Panc1 (cell line): ENCODE measurements around the gene FAM118A. TPM values are rescaled to one million over a fixed set of nuclear protein-coding genes. Genes with fewer than 3 reads are reported as not detected.

Experiments used
- ATAC-seq: fragments of 200-7000 bp; cut with Tn5 transposase; 2 replicates; pipeline ENCODE4 v1.9.1; 2020; ENCODE audit warnings: mild to moderate bottlenecking, moderate library complexity
- BruUV-seq: library from RNA; stranded (reverse); fragments of 400-500 nt; replicated peaks from 2 replicates; lab custom pipeline; 2021; lab: Mats Ljungman, UMichigan
- CTCF ChIA-PET: fragments of 300-600 bp; sonication (Branson Sonifier 250); formaldehyde crosslinking; loops from one replicate; lab custom pipeline; 2022; ENCODE audit warnings: antibody characterized with exemption; lab: Charles Lee
- POLR2A ChIA-PET: fragments of 300-600 bp; sonication (Branson Sonifier 250); formaldehyde crosslinking; loops from one replicate; lab custom pipeline; 2022; ENCODE audit warnings: antibody characterized with exemption; lab: Charles Lee
- DNase-seq: peaks from one replicate; pipeline ENCODE4 v3.0.0-alpha.2; 2010; ENCODE audit warnings: low read depth, low spot score
- H3K27ac ChIP-seq: 2 replicates; pipeline ENCODE4 v1.5.1; 2011; ENCODE audit warnings: mild to moderate bottlenecking, low read length, inconsistent platforms
- H3K27me3 ChIP-seq: fragments of 200-500 bp; sonication (Bioruptor generic); 2 replicates; pipeline ENCODE4 v1.6.0; 2014; ENCODE audit warnings: low read length, inconsistent platforms; ENCODE audit not compliant: control insufficient read depth, insufficient read depth
- H3K36me3 ChIP-seq: fragments of 200-500 bp; sonication (Bioruptor generic); 2 replicates; pipeline ENCODE4 v1.5.1; 2014; ENCODE audit warnings: inconsistent platforms, mild to moderate bottlenecking, low read length, moderate library complexity; ENCODE audit not compliant: control insufficient read depth, insufficient read depth
- H3K4me1 ChIP-seq: 2 replicates; pipeline ENCODE4 v1.5.1; 2011; ENCODE audit warnings: inconsistent platforms, mild to moderate bottlenecking, low read length, moderate library complexity; ENCODE audit not compliant: control insufficient read depth, insufficient read depth
- H3K4me3 ChIP-seq, 2 experiments: 2 replicates each; pipeline ENCODE4 v1.5.1; 2011 to 2012; ENCODE audit warnings: low read depth in 2 of 2, low read length in 2 of 2, mild to moderate bottlenecking in 2 of 2, inconsistent platforms in 1 of 2, moderate library complexity in 1 of 2
- H3K9me3 ChIP-seq: fragments of 200-500 bp; sonication (Bioruptor generic); 2 replicates; pipeline ENCODE4 v1.5.1; 2014; ENCODE audit warnings: low read depth, mild to moderate bottlenecking, inconsistent platforms, low read length, moderate library complexity; ENCODE audit not compliant: control insufficient read depth, insufficient read depth
- POLR2AphosphoS5 ChIP-seq: IDR thresholded peaks from 2 replicates; pipeline ENCODE4 v1.6.1; 2012; ENCODE audit warnings: mild to moderate bottlenecking, low read depth, low read length, moderate library complexity
- SIN3A ChIP-seq: IDR thresholded peaks from 2 replicates; pipeline ENCODE4 v1.6.1; 2012; ENCODE audit warnings: low read depth, mild to moderate bottlenecking, low read length, moderate library complexity, borderline replicate concordance; ENCODE audit not compliant: insufficient read depth
- TCF7L2 ChIP-seq: IDR thresholded peaks from 2 replicates; pipeline ENCODE4 v1.6.1; 2011; ENCODE audit warnings: mild to moderate bottlenecking, low read depth, low read length, inconsistent platforms
- in situ Hi-C: cut with HindIII; loops from 2 replicates; pipeline ENCODE4 v1.10.0; 2016; ENCODE audit warnings: low sequenced_read_pairs, low pct_unique_long_range_greater_than_20kb
- intact Hi-C: fragments of 100-400 bp; cut with micrococcal nuclease; formaldehyde crosslinking; loops from one replicate; pipeline ENCODE4 v1.10.0; 2022; ENCODE audit not compliant: unreplicated experiment
- total RNA-seq: library from RNA; stranded (reverse); gene quantifications from one replicate; pipeline ENCODE4 v1.2.1, GENCODE V29; 2021; ENCODE audit not compliant: unreplicated experiment
- TF ChIP-seq, protein P1 (sequence below): fragments of 450-650 bp; IDR thresholded peaks from 2 replicates; pipeline ENCODE4 v1.5.1; 2017; ENCODE audit warnings: mild to moderate bottlenecking
- TF ChIP-seq, protein P2 (sequence below), 2 experiments: IDR thresholded peaks; 2 replicates each; pipeline ENCODE4 v1.6.1; 2011 to 2012; ENCODE audit warnings: low read depth in 2 of 2, control low read depth in 1 of 2, low read length in 1 of 2, mild to moderate bottlenecking in 1 of 2, moderate library complexity in 1 of 2; ENCODE audit not compliant: insufficient read depth in 1 of 2

Gene FAM118A
- total RNA-seq, 1 experiment from 2014 or later, result 73.2 TPM

DNA sequence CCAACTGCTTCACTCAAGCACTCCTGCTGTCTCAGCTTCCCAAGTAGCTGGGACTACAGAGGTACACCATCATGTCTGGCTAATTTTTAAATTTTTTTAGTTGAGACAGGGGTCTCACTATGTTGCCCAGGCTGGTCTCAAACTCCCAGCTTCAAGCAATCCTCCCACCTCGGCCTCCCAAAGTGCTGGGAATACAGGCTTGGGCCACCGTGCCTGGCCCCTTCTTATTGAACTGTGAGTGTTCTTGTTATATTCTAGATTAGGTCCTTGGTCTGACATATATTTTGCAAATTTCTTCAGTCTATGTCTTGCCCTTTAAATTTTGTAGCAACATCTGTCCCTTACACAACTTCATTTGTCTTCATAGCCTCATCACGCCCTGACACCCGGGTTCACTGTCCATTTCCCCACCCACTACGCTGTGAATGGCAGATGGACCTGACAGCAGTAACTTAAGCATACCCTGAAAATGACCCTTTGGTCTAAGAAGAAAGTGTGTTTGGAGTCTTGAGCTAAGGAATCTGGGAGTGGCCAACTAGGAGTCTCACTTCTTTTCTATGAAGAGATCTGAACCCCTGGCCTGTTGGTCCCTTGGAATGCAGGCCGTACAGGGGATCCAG is 4.2 kb upstream of the FAM118A start:
- peaks cover 2% of the 10 kb centered on the region; the same call in 1 of the 2 replicates for H3K36me3 ChIP-seq
- DNase-seq (no peak), ATAC-seq (no peak)
- no peak overlapping the region for H3K4me3 ChIP-seq
- no peaks in the 10 kb centered on the region for H3K9me3 ChIP-seq
- intact Hi-C loops, result no loop called here
- no TSS peak for BruUV-seq
- TF ChIP-seq, protein P1, sequence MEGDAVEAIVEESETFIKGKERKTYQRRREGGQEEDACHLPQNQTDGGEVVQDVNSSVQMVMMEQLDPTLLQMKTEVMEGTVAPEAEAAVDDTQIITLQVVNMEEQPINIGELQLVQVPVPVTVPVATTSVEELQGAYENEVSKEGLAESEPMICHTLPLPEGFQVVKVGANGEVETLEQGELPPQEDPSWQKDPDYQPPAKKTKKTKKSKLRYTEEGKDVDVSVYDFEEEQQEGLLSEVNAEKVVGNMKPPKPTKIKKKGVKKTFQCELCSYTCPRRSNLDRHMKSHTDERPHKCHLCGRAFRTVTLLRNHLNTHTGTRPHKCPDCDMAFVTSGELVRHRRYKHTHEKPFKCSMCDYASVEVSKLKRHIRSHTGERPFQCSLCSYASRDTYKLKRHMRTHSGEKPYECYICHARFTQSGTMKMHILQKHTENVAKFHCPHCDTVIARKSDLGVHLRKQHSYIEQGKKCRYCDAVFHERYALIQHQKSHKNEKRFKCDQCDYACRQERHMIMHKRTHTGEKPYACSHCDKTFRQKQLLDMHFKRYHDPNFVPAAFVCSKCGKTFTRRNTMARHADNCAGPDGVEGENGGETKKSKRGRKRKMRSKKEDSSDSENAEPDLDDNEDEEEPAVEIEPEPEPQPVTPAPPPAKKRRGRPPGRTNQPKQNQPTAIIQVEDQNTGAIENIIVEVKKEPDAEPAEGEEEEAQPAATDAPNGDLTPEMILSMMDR, result no peak
- TF ChIP-seq, protein P2, sequence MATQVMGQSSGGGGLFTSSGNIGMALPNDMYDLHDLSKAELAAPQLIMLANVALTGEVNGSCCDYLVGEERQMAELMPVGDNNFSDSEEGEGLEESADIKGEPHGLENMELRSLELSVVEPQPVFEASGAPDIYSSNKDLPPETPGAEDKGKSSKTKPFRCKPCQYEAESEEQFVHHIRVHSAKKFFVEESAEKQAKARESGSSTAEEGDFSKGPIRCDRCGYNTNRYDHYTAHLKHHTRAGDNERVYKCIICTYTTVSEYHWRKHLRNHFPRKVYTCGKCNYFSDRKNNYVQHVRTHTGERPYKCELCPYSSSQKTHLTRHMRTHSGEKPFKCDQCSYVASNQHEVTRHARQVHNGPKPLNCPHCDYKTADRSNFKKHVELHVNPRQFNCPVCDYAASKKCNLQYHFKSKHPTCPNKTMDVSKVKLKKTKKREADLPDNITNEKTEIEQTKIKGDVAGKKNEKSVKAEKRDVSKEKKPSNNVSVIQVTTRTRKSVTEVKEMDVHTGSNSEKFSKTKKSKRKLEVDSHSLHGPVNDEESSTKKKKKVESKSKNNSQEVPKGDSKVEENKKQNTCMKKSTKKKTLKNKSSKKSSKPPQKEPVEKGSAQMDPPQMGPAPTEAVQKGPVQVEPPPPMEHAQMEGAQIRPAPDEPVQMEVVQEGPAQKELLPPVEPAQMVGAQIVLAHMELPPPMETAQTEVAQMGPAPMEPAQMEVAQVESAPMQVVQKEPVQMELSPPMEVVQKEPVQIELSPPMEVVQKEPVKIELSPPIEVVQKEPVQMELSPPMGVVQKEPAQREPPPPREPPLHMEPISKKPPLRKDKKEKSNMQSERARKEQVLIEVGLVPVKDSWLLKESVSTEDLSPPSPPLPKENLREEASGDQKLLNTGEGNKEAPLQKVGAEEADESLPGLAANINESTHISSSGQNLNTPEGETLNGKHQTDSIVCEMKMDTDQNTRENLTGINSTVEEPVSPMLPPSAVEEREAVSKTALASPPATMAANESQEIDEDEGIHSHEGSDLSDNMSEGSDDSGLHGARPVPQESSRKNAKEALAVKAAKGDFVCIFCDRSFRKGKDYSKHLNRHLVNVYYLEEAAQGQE (IDR thresholded peaks at IDR 0.05; ENCODE audit: insufficient read depth in 1 of 2, low read depth in 2 of 2, low read length in 1 of 2), result no peak
- H3K4me1 ChIP-seq, result peaks cover 7% of the 10 kb centered on the region; the same call in 1 of the 2 replicates
- H3K27me3 ChIP-seq, result no peaks in the 10 kb centered on the region
- ChIA-PET CTCF (interaction anchor here (0.9 kb wide), 1 partner anchor 19 kb away, joined by 3 read pairs; no protein-coding TSS in a partner anchor), POLR2A (no interaction called here)
- no peak overlapping the region for H3K27ac ChIP-seq
- in situ Hi-C loops, result no loop called here

DNA sequence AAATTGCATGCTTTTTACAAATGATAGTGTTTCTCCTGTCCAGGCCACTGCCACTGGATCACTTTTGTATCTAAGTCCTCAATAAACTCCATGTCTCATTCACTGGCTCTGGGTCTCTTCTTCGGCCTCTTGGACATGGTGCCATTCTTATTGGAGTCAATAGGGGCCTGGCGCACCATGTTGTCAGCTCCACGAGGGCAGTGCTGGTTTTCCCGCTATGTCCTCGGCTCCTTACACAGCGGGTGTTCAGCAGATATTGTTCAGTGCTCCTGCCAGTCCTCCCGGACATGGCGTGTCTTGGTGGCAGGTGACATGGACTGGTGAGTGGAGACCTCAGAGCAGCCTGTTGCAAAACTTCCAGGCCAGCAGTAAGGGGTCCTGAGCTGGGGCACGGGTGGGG is 3.6 kb upstream of the FAM118A start:
- ChIA-PET POLR2A (no interaction called here), CTCF (no interaction called here)
- no TSS peak for BruUV-seq
- TF ChIP-seq, protein P2 (IDR thresholded peaks at IDR 0.05; ENCODE audit: insufficient read depth in 1 of 2, low read depth in 2 of 2, low read length in 1 of 2), result no peak
- TF ChIP-seq, protein P1, result no peak
- TF ChIP-seq TCF7L2 (no peak), POLR2AphosphoS5 (no peak), SIN3A (no peak)
- ATAC-seq (no peak), DNase-seq (no peak)
- in situ Hi-C loops (no loop called here), intact Hi-C loops (no loop called here)
- Histone ChIP-seq H3K36me3 (peaks cover 2% of the 10 kb centered on the region; the same call in 1 of the 2 replicates), H3K9me3 (no peaks in the 10 kb centered on the region), H3K27me3 (no peaks in the 10 kb centered on the region), H3K27ac (no peak overlapping the region), H3K4me1 (peaks cover 7% of the 10 kb centered on the region; the same call in 1 of the 2 replicates), H3K4me3 (no peak overlapping the region)
